Heart right ventricle (tissue), 16 donors: ENCODE data around the gene MYO5A. TPM values are rescaled to one million over a fixed set of nuclear protein-coding genes. Genes with fewer than 3 reads are reported as not detected.

Source experiments
- ATAC-seq, 8 donors: fragments of 200-7000 bp; cut with Tn5 transposase; one replicate each; pipeline ENCODE4 v1.9.1; 2020; ENCODE audit warnings: mild to moderate bottlenecking in 8 of 8, moderate library complexity in 8 of 8, moderate number of reproducible peaks in 1 of 8
- DNase-seq, 2 donors: peaks; one replicate each; pipeline ENCODE4 v3.0.0-alpha.2; 2020
- H3K27ac ChIP-seq, 10 donors: fragments of 200-600 bp; sonication (generic) in 2 of 10; one replicate each; pipeline versions ENCODE4 v1.5.0 to v1.8.0; 2020 to 2022; ENCODE audit warnings: mild to moderate bottlenecking in 3 of 10
- H3K27me3 ChIP-seq, 7 donors: fragments of 200-600 bp; one replicate each; pipeline ENCODE4 v1.8.0; 2021 to 2022; ENCODE audit warnings: mild to moderate bottlenecking in 2 of 7
- H3K36me3 ChIP-seq, 9 donors: fragments of 200-600 bp; sonication (generic) in 1 of 9; one replicate each; pipeline versions ENCODE4 v1.5.0 to v1.8.0; 2020 to 2022; ENCODE audit warnings: mild to moderate bottlenecking in 2 of 9
- H3K4me1 ChIP-seq, 9 donors: fragments of 200-600 bp; sonication (generic) in 1 of 9; one replicate each; pipeline versions ENCODE4 v1.5.0 to v1.8.0; 2020 to 2022; ENCODE audit warnings: mild to moderate bottlenecking in 4 of 9
- H3K4me3 ChIP-seq, 10 donors: fragments of 200-600 bp; sonication (generic) in 2 of 10; one replicate each; pipeline versions ENCODE4 v1.5.0 to v1.8.0; 2020 to 2022; ENCODE audit warnings: mild to moderate bottlenecking in 7 of 10, moderate library complexity in 2 of 10
- H3K9me3 ChIP-seq, 11 donors: fragments of 200-600 bp in 10 of 11; sonication (generic) in 2 of 11; one replicate each; pipeline versions ENCODE4 v1.5.0 to v1.8.0; 2013 to 2022; ENCODE audit warnings: mild to moderate bottlenecking in 2 of 11, control low read depth in 1 of 11, moderate library complexity in 1 of 11
- CTCF ChIP-seq, 9 donors: fragments of 200-600 bp; sonication (generic) in 2 of 9; IDR thresholded peaks; one replicate each; pipeline versions ENCODE4 v1.5.0 to v1.8.0; 2021 to 2022; ENCODE audit warnings: antibody characterized with exemption in 9 of 9, mild to moderate bottlenecking in 5 of 9, moderate library complexity in 1 of 9
- WGBS, 2 donors: extraction: QIAGEN DNeasy Blood & Tissue Kit; methylation state at CpG; one replicate each; pipeline ENCODE4 v1.1.7; 2013; ENCODE audit warnings: inconsistent platforms in 1 of 2; 5-methylcytosine and 5-hydroxymethylcytosine counted together
- intact Hi-C, 10 donors: fragments of 100-400 bp; cut with DNase I; formaldehyde crosslinking; loops; one replicate each; pipeline versions ENCODE4 v1.11.1 to v1.14.2; 2022
- polyA plus RNA-seq, 2 donors: library from polyadenylated mRNA; stranded (reverse); fragments of 200-250 nt; gene quantifications; one replicate each; pipeline ENCODE4 v1.2.3, GENCODE V29; 2013
- total RNA-seq, 10 donors: library from RNA; stranded (reverse); fragmentation: NEBNext Ultra II Directional in 3 of 10; extraction: Animal tissue kit (Norgen Biotek cat#: 25700) in 3 of 10; gene quantifications; one replicate each; pipeline versions ENCODE4 v1.2.1 to v1.2.4, GENCODE V29; 2021 to 2023
- donor health status: Arrhythmogenic right ventricular cardiomyopathy.
- donor health status: ischemic (EF 13 %, LVEDD 7.1; RV severe dilation, severe dysfunction).
- donor health status: healthy with polysubstance abuse.
- donor health status: DM: no; HTN: yes; CAD: no.
- donor health status: DM: no; HTN: no; CAD: no.
- donor health status: ischemic (EF 25% LVEDD 6.9; RV normal size, moderate dysfunction).
- donor health status: ischemic (EF 25% LVEDD 5.7; RV mildly dilated, moderate dysfunction).
- donor health status: healthy.
- donor health status: DM: yes; HTN: yes; CAD: no.
- donor health status: Ischemic cardiomyopathy.
- donor health status: ischemic (EF 35%, LVEDD 5.7; RV mildly dilated, moderate dysfunction).
- donor health status: nonischemic (EF 11% LVEDD 7.7; RV severe dilation, severe dysfunction).
- donor health status: DM: yes; HTN: yes; CAD: no.
- donor health status: PGD.
- donor health status: ischemic (EF 29% LVEDD 5.4; RV normal size, mild dysfunction).
- donor health status: nonischemic (EF 23%, LVEDD 6.1; RV moderate dilation, normal function).

The MYO5A gene
- total and polyA plus RNA-seq, 12 donors = 3.1 to 15.7 (median 6.3) TPM

GRCh38 chr15:52486003-52486996 lies 42.4 kb downstream of the MYO5A start:
- peak in 1 of 8 donors; percentile 44 for ATAC-seq
- Histone ChIP-seq H3K4me1 (peaks cover 0 to 78% (median 29%) of the 10 kb centered on the region in 9 donors), H3K27me3 (no peaks in the 10 kb centered on the region), H3K9me3 (no peaks in the 10 kb centered on the region), H3K27ac (no peak overlapping the region), H3K4me3 (no peak overlapping the region), H3K36me3 (no peaks in the 10 kb centered on the region)
- intact Hi-C loops = no loop called here
- WGBS, 2 donors = 48 to 57% methylated on average over 11 of the region's 11 CpGs
- no peak for TF ChIP-seq CTCF (IDR thresholded peaks at IDR 0.05)
- no peak for DNase-seq

GRCh38 chr15:52485290-52485689 lies 43.4 kb downstream of the MYO5A start:
- 69 to 81% methylated on average over 2 of the region's 2 CpGs for WGBS, 2 donors
- no peak overlapping the region for H3K27ac ChIP-seq
- peaks cover 0 to 88% (median 34%) of the 10 kb centered on the region in 9 donors for H3K4me1 ChIP-seq
- ATAC-seq (no peak), DNase-seq (no peak)
- H3K9me3 ChIP-seq = no peaks in the 10 kb centered on the region
- no peak overlapping the region for H3K4me3 ChIP-seq
- H3K36me3 ChIP-seq = no peaks in the 10 kb centered on the region
- intact Hi-C loops = no loop called here
- no peak for TF ChIP-seq CTCF (IDR thresholded peaks at IDR 0.05)
- no peaks in the 10 kb centered on the region for H3K27me3 ChIP-seq

- TF ChIP-seq CTCF (IDR thresholded peaks at IDR 0.05) = no peak
- WGBS, 2 donors = 59 to 63% methylated on average over 3 of the region's 3 CpGs
- Histone ChIP-seq H3K4me1 (peaks cover 0 to 93% (median 24%) of the 10 kb centered on the region in 9 donors), H3K27me3 (no peaks in the 10 kb centered on the region), H3K27ac (peak overlapping the region in 2 of 10 donors; percentile 9 to 83), H3K9me3 (no peaks in the 10 kb centered on the region), H3K36me3 (no peaks in the 10 kb centered on the region), H3K4me3 (no peak overlapping the region)
- intact Hi-C loops = no loop called here
- ATAC-seq (peak in 6 of 8 donors; percentile 33 to 62 (median 46)), DNase-seq (no peak)
Observed at GRCh38 chr15:52483707-52484106, 45.0 kb downstream of the MYO5A start.

- Histone ChIP-seq H3K4me1 (peaks cover 0 to 77% (median 19%) of the 10 kb centered on the region in 9 donors), H3K27me3 (no peaks in the 10 kb centered on the region), H3K36me3 (no peaks in the 10 kb centered on the region), H3K4me3 (no peak overlapping the region), H3K27ac (peak overlapping the region in 5 of 10 donors; percentile 7 to 83 (median 32)), H3K9me3 (no peaks in the 10 kb centered on the region)
- intact Hi-C loops = no loop called here
- TF ChIP-seq CTCF (IDR thresholded peaks at IDR 0.05) = no peak
- WGBS, 2 donors = 71 to 77% methylated on average over 3 of the region's 3 CpGs
- DNase-seq (no peak), ATAC-seq (peak; percentile 46 to 91 (median 82))
Observed at GRCh38 chr15:52481915-52482314, 46.8 kb downstream of the MYO5A start.
